GM21367 (cell line): ENCODE measurements around the gene OCSTAMP.

Experiments used
- ATAC-seq: cut with Tn5 transposase; IDR thresholded peaks from one replicate; pipeline ENCODE4 v1.9.1; 2021; ENCODE audit not compliant: unreplicated experiment

OCSTAMP gene

GRCh38 chr20:46573788-46574584, 23.5 kb upstream of the OCSTAMP start:
- no peak for ATAC-seq

DNA sequence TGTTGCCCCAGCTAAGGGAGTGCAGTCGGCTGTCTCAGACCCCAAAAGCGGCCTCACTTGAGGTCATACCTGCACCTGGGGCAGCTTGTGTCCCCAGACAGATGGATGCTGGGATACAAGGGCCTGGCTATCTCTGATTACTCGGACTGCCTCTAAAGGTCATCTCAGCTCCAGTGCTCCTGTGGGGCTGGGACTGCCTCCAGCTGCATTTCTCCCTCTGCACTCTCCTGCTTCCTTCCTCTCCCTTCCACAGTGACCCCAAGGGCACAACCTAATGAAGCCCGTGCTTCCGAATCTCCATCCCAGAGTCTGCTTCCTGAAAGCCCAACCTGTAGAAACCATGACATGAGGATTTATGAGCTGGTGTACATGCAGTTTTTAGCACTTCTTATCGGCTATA, 22.8 kb upstream of the OCSTAMP start:
- ATAC-seq = no peak

DNA sequence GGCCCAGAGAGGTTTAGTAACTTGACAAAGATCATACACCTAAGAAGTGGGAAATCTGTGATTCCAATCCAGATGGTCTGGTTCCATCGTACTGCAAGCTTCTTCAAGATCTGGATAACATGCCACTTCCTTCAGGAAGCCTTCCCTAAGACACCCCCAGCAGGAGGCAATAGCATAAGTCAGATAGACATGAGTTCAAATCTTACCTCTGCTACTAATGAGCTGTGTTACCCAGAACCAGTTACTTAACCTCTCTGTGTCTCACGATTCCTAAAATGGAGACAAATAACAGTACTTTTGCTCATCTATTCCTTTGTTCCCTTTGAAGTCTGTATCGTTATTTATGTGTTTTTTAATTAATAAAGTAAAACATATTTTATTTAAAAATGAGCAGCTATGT, 22.3 kb upstream of the OCSTAMP start:
- no peak for ATAC-seq

DNA sequence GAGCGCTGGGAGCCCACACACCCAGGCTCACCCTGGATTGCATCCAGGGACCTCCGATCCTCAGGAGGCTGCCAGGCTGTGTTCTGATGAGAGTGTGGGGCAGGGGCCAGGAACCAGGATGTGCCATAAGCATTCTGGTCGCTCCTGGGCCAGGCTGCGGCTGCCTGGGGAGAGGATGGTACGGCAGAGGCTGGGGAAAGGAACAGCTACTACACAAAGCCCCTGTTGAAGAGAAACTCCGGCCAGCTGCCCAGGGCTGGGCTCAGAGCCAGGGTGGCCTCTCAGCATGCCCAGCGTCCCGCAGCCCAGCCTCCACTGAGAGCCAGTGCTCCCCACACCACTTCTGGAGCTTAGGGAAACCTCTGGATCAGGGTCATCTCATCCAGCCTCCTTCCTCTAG, 21.7 kb upstream of the OCSTAMP start:
- no peak for ATAC-seq

- no peak for ATAC-seq
Observed at GRCh38 chr20:46571418-46571817, 21.0 kb upstream of the OCSTAMP start.

DNA sequence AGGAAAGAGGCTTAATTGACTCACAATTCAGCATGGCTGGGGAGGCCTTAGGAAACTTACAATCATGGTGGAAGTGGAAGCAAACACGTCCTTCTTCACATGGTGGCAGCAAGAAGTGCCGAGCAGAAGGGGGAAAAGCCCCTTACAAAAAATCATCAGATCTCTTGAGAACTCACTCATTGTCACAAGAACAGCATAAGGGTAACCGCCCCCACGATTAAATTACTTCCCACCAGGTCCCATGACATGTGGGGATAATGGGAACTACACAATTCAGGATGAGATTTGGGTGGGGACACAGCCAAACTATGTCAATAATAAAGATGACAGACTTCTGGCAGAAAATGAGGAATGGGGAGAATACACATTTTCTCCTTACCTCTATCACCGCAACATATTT, 20.5 kb upstream of the OCSTAMP start:
- no peak for ATAC-seq

GRCh38 chr20:46569961-46570360, 19.5 kb upstream of the OCSTAMP start:
- no peak for ATAC-seq

DNA sequence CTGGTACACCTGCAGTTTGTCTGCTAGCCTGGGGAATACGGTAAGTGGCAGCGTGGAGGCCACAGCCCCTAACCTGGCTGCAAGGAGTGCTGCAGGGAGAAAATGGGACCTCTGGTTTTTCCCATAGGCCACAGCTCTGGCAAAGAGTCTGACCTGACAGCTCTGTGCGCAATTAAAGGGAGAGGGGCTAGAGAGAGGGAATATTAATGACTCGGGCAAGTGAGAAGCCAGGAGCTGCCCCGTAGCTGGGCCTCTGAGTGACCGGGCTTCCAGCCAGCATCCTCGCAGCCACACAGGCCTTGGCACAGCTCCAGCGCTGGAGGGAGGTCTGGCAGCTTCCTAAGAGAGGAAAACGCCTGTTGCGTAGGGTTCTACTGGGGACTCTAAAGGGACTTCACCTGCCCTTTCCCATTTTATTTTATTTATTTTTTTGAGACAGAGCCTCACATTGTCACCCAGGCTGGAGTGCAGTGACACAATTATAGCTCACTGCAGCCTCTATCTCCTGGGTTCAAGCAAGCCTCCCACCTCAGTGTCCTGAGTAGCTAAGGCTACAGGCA, 18.2 kb upstream of the OCSTAMP start:
- no peak for ATAC-seq

DNA sequence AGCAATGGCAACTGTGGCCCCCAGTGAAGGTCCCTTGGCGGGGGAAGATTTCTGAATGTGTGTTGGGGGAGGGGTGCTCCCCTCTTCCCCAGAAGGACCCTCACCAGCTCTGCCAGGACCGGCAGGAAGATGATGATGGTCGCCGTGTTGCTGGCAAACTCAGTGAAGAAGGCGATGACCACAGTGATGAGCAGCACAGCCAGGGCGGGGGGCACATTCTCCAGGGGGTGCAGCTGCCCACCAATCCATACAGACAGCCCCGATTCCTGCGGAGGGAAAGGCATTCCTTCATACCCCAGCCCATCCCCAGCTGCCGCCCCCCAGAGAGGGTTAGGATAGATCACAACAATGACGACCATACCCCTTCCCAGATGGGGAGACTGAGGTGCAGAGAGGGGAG, 15.7 kb upstream of the OCSTAMP start:
- no peak for ATAC-seq

DNA sequence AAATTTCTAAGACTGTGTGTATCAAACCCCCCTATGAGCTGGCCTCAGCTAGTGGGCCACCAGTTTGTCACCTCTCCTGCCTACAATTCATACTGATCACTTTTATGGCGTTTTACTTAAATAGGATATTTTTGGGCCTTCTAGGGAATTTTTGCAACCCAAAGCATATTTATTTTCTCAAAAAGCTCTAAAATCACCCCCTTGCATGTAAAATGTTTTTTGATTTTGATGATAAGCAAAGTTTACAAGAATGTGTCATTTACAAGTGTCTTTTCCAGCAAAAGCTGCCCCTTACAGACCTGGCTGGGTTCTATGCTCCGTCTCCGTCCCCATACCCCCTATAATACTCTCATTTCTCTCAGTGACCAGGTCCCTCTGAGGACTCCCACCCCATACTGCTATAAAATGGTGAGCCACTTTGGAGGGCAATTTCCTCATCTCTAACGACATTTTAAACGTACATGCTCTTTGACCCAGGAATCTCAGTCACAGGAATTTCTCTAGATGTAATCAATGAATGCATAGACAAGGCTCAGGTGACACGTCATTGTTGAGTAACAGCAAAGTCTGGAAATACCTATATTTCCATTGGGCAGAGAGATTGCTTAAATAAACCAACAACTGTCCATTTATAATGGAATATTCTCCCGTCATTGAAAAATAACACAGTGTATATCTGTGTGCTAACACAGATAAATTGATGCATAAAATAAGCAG, 13.9 kb upstream of the OCSTAMP start:
- ATAC-seq = no peak

DNA sequence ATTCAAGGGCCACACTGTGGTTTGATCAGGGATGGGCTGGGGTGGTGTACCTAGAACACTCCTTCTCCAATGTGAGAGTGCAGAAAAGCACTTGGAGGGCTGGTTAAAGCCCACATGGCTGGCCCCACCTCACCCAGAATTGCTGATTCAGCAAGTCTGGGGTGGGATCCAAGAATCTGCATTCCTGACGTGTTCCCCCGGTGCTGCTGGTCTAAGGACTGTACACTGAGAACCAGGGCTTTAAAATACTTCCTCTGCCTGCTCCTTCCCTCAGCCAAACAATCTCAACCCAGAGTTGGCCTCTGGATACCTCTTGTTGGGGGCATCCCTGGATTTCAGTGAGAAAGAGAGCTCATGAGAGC, 13.4 kb upstream of the OCSTAMP start:
- no peak for ATAC-seq

GRCh38 chr20:46563170-46563859, 12.9 kb upstream of the OCSTAMP start:
- ATAC-seq = no peak

- ATAC-seq = no peak
Observed at GRCh38 chr20:46562373-46563169, 12.1 kb upstream of the OCSTAMP start.

- no peak for ATAC-seq
Observed at GRCh38 chr20:46562009-46562372, 11.5 kb upstream of the OCSTAMP start.

DNA sequence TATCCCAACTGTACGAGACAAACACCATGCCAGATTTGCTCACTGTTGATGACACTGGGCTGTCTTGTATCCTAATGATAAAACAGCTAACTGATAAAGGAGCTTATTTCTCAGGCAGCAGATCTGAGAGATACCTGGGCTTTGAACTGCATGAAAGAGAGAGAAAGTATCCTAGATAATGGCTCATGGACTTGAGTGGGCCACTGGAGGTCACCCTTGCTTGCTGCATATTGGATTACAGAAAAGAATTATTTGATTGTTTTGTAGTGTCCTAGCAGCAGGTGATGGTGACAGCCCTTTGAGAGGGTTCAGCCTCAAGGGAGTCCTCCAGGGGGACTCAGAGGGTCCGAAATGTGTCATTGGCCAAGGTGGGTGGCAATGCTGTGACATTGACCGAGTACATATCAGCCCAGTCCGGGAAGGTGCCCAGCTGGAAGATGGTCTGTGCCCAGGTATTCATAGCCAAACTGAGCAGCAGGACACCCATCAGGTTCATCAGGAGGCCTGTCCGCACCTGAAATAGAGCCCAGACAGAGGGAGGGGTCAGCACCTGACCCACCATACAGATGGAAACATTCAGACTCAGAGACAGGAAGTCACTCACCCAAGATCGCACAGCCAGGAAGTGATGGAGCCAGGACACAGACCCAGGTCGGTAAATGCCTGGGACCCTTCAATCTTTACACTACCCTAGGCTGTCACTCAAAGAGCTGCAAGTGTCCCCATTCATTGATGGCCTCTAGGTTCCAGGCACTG, 9.4 kb upstream of the OCSTAMP start:
- ATAC-seq = no peak

DNA sequence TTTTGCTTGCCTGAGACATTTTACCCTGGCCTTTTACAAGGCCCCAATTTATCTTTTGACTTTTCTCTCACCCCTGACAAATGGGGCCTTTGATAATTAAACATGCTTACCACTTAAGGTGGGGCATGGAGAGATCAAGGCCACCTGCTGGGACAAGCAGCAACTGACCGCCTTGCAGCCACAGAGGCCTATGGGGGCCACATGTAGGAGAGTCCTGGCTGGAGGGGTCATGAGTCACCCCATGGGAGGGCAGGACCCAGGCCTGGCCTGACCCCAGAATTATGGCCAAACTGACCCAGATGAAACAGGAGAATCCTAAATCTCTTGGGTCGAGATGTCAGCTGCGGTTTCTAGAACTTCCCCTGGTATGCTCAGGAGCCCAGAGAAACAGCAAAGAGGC, 8.5 kb upstream of the OCSTAMP start:
- no peak for ATAC-seq

GRCh38 chr20:46558511-46558959, 8.1 kb upstream of the OCSTAMP start:
- no peak for ATAC-seq

- ATAC-seq = no peak
Observed at GRCh38 chr20:46557231-46557956, 6.9 kb upstream of the OCSTAMP start.

DNA sequence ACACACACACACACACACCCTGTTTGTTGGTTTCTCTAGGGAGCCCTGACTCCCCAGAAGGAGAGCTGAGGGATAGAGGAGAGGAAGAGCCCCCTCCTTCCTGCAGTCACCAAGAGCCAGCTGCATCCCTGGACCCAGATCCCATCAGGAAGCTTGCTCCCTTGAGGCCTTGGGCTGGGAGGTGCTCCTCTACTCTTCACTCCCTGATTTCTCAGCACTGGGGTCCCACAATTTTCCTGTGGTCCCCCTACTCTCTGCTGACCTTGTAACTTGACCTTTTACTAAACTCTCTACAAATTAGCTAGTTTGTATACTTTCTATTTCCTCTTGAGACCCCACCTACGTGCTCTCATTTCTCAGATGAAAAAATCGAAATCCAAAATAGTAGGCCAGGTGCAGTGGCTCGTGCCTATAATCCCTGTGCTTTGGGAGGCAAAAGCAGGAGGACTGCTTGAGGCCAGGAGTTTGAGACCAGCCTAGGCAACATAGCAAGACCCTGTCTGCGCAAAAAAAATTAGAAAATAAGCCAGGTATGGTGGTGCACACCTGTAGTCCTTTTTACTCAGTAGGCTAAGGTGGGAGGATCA, 5.0 kb upstream of the OCSTAMP start:
- ATAC-seq = no peak
